ENCODE measurements around the gene NPRL2.

Gene NPRL2

GRCh38 chr3:50323614-50324199 lies 26.9 kb downstream of the NPRL2 start:
- TF ChIP-seq CTCF (IDR thresholded peaks at IDR 0.05; ENCODE audit: insufficient read depth, low read depth, low read length, missing control alignments): no peak
- DNase-seq (ENCODE audit: low read depth): no peak
- H3K4me3 ChIP-seq (ENCODE audit: low read depth, low read length): no peak overlapping the region

GRCh38 chr3:50323092-50323600 lies 27.4 kb downstream of the NPRL2 start:
- H3K4me3 ChIP-seq (ENCODE audit: low read depth, low read length): no peak overlapping the region
- no peak for DNase-seq (ENCODE audit: low read depth)
- TF ChIP-seq CTCF (IDR thresholded peaks at IDR 0.05; ENCODE audit: insufficient read depth, low read depth, low read length, missing control alignments): no peak

GRCh38 chr3:50322386-50323091 lies 28.0 kb downstream of the NPRL2 start, which contains the start of gene HYAL2:
HYAL2 (minus strand) TSS chr3:50322745; CDS start chr3:50320489, 2,256 bp downstream.
- TF ChIP-seq CTCF (IDR thresholded peaks at IDR 0.05; ENCODE audit: insufficient read depth, low read depth, low read length, missing control alignments): no peak
- H3K4me3 ChIP-seq (ENCODE audit: low read depth, low read length): peak within 1 kb of the TSS; percentile 81
- DNase-seq (ENCODE audit: low read depth): no peak

- no peak for TF ChIP-seq CTCF (IDR thresholded peaks at IDR 0.05; ENCODE audit: insufficient read depth, low read depth, low read length, missing control alignments)
- no peak for DNase-seq (ENCODE audit: low read depth)
- peak overlapping the region; percentile 81 for H3K4me3 ChIP-seq (ENCODE audit: low read depth, low read length)
These were observed 28.5 kb downstream of the NPRL2 start for GRCh38 chr3:50322115-50322385.

GRCh38 chr3:50321336-50322114 lies 29.1 kb downstream of the NPRL2 start:
- peak; percentile 91 for DNase-seq (ENCODE audit: low read depth)

GRCh38 chr3:50320853-50321335 lies 29.7 kb downstream of the NPRL2 start:
- peak; percentile 71 for DNase-seq (ENCODE audit: low read depth)
- peak overlapping the region; percentile 81 for H3K4me3 ChIP-seq (ENCODE audit: low read depth, low read length)

More at GRCh38 chr3:50321336-50322114, 29.1 kb downstream of the NPRL2 start:
- peak overlapping the region; percentile 81 for H3K4me3 ChIP-seq (ENCODE audit: low read depth, low read length)
- TF ChIP-seq CTCF (IDR thresholded peaks at IDR 0.05; ENCODE audit: insufficient read depth, low read depth, low read length, missing control alignments): peak; percentile 56

More at GRCh38 chr3:50320853-50321335, 29.7 kb downstream of the NPRL2 start:
- TF ChIP-seq CTCF (IDR thresholded peaks at IDR 0.05; ENCODE audit: insufficient read depth, low read depth, low read length, missing control alignments): no peak
